HEK293T (cell line): ENCODE data around the gene QPCT.

ENCODE experiments used
- FOXA1 ChIP-seq: fragments of 450-650 bp; IDR thresholded peaks from 2 replicates; pipeline ENCODE4 v1.6.1; 2016; ENCODE audit warnings: mild to moderate bottlenecking
- SP1 ChIP-seq: fragments of 450-650 bp; IDR thresholded peaks from 2 replicates; pipeline ENCODE4 v1.6.1; 2017
- SUZ12 ChIP-seq: fragments of 450-650 bp; IDR thresholded peaks from 2 replicates; pipeline ENCODE4 v1.6.1; 2016; ENCODE audit warnings: mild to moderate bottlenecking
- TARDBP ChIP-seq: fragments of 450-650 bp; IDR thresholded peaks from 2 replicates; pipeline ENCODE4 v1.6.1; 2016
- ZNF384 ChIP-seq: fragments of 450-650 bp; IDR thresholded peaks from 2 replicates; pipeline ENCODE4 v1.6.1; 2016

- TF ChIP-seq SUZ12 (no peak), TARDBP (no peak), ZNF384 (no peak), FOXA1 (no peak), SP1 (no peak)
Measured at GRCh38 chr2:37378411-37378810, 34.0 kb downstream of the QPCT start.
